HFF-Myc (cell line): ENCODE measurements around the gene VPS13D.

Experiments
- DNase-seq: peaks from one replicate; pipeline ENCODE4 v3.0.0-alpha.2; 2011; ENCODE audit warnings: low read depth; ENCODE audit errors: extremely low read depth
- H3K4me3 ChIP-seq: replicated peaks from 2 replicates; pipeline ENCODE4 v1.5.1; 2011; ENCODE audit warnings: low read depth, mild to moderate bottlenecking, control low read depth, low read length
- TF ChIP-seq, protein P1 (sequence below): IDR thresholded peaks from 2 replicates; pipeline ENCODE4 v1.5.1; 2012; ENCODE audit warnings: mild to moderate bottlenecking, low read depth, low read length, control low read depth; ENCODE audit errors: missing control alignments

VPS13D gene

DNA sequence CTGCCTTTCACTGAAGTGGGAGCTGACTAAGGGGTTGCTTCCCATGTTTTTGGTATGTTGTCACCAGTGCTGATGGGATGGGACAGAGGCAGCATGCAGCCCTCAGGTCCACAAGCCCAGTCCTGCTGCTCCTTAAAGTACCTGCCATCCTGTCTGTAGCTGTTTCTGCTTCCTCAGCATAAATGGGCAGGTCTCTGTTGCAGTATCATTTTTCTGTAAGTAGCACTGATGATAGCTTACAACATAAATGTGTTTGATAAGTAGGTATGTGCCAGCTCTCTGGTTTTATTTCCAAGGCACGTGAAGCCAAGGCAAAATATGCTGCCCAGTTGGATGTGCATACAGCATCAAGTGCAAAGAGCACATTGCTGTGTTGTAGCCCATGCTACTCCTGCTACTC lies 173.0 kb downstream of the VPS13D start:
- no peak overlapping the region for H3K4me3 ChIP-seq
- TF ChIP-seq, protein P1, sequence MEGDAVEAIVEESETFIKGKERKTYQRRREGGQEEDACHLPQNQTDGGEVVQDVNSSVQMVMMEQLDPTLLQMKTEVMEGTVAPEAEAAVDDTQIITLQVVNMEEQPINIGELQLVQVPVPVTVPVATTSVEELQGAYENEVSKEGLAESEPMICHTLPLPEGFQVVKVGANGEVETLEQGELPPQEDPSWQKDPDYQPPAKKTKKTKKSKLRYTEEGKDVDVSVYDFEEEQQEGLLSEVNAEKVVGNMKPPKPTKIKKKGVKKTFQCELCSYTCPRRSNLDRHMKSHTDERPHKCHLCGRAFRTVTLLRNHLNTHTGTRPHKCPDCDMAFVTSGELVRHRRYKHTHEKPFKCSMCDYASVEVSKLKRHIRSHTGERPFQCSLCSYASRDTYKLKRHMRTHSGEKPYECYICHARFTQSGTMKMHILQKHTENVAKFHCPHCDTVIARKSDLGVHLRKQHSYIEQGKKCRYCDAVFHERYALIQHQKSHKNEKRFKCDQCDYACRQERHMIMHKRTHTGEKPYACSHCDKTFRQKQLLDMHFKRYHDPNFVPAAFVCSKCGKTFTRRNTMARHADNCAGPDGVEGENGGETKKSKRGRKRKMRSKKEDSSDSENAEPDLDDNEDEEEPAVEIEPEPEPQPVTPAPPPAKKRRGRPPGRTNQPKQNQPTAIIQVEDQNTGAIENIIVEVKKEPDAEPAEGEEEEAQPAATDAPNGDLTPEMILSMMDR: no peak
- DNase-seq: no peak

DNA sequence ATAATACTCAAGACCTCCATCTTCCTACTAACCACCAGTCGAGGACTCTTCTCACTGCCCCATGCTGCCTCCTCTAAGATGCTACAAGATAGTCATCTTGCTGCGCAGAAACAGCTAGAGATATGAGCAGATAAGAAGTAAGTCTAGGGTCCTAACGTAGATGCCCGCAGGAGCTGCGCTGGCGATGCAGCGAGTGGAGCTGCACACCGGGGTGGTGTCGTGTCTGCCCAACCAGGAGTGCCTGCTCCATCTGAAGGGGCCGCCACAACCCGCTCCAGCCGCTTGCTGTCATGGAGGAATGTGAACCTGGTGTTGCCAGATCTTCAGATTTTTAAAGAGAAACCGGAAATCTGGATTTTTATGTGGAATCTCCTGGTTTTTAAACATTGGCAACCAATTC lies 175.1 kb downstream of the VPS13D start:
- TF ChIP-seq, protein P1: no peak
- no peak overlapping the region for H3K4me3 ChIP-seq
- DNase-seq: no peak

DNA sequence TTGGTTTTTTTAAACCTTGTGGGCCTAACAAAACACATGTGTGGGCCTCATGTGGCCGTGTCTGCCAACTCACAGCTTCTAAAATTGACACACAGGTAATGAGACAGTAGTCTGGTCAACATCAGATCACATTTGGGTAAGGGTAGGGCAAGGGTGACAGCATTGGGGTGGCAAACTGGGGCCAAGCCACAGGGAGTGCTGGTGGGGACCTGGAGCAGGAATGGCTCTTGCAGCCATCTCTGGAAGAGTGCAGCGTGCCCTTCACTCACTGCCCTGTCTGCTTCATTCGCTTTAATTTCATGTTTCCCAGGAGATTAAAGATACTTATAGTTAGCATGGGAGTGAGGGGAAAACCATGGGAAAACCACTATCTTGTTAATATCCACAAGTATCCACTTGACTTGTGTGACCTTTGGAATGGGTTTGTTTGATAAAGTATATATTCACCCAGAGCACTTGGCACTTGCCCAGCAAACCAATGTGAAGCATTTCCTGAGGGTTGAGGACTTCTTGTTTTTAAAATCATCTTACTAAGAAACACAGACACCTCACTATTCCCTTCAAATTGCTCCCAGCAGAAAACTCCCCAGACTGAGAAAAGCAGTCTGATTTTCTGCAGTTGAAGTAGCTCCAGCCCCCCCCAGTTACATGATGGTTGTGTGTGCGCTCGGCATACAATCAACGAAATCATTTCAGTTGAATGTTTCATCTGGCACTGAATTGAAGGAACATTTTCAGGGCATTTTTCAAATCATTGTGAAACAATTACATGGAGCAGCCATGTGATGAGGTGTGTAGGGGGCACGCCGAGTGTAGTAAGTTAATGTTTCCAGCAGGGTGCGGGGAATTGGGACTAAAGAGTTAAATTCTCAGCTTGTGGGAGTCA lies 175.7 kb downstream of the VPS13D start:
- TF ChIP-seq, protein P1: peak; percentile 36
- no peak overlapping the region for H3K4me3 ChIP-seq
- no peak for DNase-seq

DNA sequence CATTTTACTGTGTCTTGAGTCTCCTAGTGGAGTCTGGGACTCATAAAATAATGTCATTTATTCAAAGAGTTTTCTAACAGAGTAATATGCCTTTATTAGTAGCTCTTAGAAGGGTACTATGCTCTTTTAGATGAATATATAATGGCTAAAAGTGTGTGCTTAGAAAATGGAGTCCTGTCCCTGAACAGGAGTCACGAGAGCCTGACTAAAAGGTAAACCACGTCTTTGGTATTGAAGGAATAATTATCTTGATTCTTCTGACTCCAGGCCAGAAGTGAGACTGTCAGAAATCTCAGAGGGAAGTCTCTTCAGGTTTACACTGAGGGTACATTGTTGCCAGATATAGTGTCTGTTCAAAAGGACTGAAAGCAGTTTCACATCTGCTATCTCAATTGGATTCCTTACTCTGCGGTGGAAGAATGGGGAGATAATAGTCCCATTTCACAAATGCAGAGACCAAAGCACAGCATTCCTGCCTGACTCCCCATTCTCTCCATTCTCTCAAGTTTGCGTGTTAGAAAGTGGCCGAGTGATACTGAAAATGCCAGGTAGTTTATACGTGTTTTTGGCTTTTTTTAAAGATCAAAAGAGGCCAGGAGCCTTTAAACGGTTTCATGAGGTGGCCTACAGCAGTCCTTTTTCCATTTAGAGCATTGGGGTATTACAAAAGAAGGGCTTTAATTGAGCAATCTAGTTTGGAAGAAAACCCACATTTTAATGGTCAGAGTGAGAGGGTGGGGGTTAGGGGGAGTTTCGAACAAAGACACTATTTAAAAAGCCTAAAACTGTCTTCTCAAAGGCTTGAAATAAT lies 176.6 kb downstream of the VPS13D start:
- no peak overlapping the region for H3K4me3 ChIP-seq
- DNase-seq: no peak
- TF ChIP-seq, protein P1: no peak

DNA sequence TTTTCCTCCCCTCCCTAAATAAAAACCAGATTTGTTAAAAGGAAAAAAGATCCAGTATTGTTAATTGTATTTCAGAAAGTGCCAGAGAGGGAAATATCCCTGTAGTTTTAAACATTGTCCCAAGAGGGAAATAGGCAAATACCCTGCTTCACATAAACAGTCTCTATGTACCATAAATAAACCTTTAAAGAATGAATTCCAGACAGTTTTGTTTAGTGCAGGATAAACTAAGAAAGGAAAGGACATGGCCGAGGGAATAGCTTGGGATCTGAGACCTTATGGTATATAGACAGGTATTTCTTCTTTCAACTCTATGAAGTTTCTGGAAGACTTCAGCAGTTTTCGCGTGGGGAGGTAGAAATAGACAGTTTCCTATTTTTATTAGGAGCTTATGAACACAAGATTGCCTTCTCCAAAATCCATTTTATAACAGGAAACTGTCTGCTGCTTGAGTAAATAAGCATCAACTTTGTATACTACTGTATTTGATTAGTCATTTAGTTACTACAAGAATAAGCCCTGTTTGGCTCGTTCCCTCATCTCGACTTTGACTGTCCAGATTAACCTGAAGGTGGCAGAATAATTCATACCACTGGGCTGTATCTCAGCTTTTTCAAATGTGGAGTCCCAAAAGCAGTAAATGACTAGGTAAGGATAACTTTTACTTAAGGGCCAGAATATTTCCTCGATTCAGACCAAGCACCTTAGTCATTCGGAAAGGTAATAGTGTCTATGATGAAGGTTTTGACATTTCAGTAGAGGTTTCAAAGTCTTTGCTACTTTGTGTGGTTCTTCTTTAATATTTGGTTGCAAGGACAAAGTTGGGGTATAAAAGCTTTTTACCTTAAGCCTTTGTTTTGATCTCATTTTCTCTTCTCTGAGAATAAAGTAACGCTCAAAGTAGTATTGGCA lies 177.5 kb downstream of the VPS13D start:
- peak; percentile 56 for DNase-seq
- TF ChIP-seq, protein P1: no peak
- no peak overlapping the region for H3K4me3 ChIP-seq

DNA sequence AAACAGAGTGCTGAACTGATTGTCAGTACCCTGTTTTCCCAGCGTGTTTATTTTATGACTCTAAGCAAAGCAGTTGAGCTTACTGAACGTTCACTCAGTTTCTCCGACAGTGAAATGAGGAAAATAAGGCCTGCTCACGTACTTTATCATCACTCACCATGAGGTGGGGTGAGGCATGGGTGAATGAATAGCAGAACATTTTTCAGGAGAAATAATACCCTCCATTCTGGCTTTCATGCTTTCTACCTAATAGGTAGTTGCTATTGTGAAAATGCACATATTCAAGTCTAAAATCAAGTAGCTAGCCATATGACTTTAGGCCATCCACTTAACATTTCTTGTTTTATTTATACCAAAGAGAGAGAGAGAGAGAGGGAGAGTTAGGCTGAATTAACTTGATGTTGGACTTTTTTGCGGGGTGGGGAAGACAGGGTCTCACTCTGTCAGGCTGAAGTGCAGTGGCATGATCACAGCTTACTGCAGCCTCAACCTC lies 178.2 kb downstream of the VPS13D start:
- DNase-seq: no peak
- H3K4me3 ChIP-seq: no peak overlapping the region
- TF ChIP-seq, protein P1: no peak
